AG09309 (cell line): ENCODE data around the gene VGF.

ENCODE experiments used
- DNase-seq: peaks from one replicate; pipeline ENCODE4 v3.0.0-alpha.2; 2010; ENCODE audit warnings: low read depth
- H3K4me3 ChIP-seq: 2 replicates; pipeline ENCODE4 v1.5.1; 2011; ENCODE audit warnings: mild to moderate bottlenecking, low read depth, low read length, moderate library complexity; ENCODE audit not compliant: control insufficient read depth
- TF ChIP-seq, protein P1 (sequence below): IDR thresholded peaks from 2 replicates; pipeline ENCODE4 v1.5.1; 2011; ENCODE audit warnings: mild to moderate bottlenecking, low read depth, low read length, inconsistent platforms; ENCODE audit not compliant: insufficient read depth, control insufficient read depth; ENCODE audit errors: missing control alignments

Gene VGF

DNA sequence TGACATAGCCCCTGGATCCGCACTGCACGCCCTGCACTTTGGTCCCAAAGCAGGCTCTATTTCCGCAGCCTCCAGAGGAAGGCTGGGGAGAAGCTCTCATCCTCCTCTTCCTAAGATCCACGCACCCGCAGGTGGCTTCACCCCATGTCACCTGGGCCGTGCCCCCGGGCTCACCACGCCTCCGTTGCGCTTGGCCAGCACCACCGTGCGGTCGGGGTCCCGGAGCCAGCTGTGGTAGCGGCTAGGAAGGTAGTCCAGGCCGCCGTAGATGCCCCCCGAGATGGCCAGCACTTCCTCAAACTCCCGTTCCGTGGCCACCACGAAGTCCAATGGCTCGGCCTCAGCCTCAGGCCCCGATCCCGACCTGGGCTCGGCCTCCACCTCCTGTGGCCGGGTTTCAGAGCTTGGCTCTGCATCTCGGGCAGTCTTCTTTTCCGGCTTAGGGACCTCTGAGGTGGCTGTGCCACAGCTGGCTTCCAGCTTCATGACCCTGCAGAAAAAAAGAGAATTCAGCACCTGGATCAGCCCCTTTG, 9.0 kb upstream of the VGF start:
- H3K4me3 ChIP-seq = no peak overlapping the region
- DNase-seq = no peak
- TF ChIP-seq, protein P1, sequence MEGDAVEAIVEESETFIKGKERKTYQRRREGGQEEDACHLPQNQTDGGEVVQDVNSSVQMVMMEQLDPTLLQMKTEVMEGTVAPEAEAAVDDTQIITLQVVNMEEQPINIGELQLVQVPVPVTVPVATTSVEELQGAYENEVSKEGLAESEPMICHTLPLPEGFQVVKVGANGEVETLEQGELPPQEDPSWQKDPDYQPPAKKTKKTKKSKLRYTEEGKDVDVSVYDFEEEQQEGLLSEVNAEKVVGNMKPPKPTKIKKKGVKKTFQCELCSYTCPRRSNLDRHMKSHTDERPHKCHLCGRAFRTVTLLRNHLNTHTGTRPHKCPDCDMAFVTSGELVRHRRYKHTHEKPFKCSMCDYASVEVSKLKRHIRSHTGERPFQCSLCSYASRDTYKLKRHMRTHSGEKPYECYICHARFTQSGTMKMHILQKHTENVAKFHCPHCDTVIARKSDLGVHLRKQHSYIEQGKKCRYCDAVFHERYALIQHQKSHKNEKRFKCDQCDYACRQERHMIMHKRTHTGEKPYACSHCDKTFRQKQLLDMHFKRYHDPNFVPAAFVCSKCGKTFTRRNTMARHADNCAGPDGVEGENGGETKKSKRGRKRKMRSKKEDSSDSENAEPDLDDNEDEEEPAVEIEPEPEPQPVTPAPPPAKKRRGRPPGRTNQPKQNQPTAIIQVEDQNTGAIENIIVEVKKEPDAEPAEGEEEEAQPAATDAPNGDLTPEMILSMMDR = no peak

DNA sequence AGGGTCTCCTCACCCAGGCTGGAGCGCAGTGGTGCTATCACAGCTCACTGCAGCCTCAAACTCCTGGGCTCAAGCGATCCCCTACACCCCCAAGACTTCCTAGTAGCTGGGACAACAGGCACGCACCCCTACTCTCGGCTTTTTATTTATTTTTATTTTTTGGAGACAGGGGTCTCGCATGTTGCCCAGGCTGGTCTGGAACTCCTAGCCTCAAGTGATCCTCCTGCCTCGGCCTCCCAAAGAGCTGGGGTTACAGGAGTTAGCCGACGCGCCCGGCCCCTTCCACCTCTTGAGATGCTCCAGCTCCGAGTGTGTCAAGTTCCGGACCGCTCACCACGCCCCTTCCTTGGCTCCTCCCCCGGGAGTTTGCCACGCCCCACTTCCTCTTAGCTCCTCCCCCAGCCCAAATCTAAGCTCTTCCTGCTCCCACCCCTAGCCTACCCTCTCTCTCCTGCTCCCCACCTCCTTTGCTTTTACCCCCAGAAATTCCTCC, 8.4 kb upstream of the VGF start:
- no peak overlapping the region for H3K4me3 ChIP-seq
- no peak for DNase-seq
- TF ChIP-seq, protein P1 = no peak

DNA sequence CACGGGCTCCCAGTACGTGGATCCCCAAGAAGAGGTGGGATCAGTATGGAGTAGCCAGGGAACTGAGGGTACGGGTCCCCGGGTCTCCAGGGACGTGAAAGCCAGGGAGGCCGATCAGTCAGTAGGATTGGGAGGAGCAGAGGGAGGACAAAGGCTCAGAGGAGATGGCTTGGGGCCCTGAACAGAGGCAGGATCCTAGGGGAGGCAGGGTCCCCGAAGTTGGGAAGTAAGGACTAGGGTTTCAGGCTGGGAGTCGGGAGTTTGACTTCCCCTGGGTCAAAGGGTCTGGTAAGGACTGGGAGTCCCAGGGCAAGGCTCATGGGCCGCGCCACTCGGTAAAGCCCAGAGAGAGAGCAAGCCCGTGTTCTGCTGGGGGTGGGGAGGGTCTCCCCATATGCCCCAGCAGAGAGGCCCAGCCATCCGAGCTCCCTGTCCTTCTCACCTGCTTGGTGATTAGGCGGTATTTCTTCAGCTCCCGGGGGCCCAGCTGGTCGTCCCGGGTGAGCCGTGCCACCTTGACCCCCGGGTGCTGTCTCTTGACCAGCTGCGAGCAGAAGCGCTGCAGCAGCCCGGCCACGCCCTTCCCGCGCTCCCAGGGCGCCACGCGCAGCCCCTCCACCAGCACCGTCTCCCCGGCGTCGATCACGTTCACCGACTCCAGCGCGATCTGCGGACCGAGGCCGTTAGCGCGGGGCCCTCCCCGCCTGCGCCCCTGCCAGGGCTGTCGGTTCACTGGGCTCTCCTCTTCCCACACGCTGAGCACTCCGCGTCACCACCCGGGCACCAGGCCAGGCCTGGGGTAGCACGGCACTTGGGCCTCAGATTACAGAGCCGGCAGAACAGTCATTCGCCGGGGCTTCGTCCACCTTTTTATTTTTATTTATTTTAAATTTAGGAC, 7.7 kb upstream of the VGF start:
- H3K4me3 ChIP-seq = peak overlapping the region; percentile 15
- TF ChIP-seq, protein P1 = no peak
- DNase-seq = no peak

DNA sequence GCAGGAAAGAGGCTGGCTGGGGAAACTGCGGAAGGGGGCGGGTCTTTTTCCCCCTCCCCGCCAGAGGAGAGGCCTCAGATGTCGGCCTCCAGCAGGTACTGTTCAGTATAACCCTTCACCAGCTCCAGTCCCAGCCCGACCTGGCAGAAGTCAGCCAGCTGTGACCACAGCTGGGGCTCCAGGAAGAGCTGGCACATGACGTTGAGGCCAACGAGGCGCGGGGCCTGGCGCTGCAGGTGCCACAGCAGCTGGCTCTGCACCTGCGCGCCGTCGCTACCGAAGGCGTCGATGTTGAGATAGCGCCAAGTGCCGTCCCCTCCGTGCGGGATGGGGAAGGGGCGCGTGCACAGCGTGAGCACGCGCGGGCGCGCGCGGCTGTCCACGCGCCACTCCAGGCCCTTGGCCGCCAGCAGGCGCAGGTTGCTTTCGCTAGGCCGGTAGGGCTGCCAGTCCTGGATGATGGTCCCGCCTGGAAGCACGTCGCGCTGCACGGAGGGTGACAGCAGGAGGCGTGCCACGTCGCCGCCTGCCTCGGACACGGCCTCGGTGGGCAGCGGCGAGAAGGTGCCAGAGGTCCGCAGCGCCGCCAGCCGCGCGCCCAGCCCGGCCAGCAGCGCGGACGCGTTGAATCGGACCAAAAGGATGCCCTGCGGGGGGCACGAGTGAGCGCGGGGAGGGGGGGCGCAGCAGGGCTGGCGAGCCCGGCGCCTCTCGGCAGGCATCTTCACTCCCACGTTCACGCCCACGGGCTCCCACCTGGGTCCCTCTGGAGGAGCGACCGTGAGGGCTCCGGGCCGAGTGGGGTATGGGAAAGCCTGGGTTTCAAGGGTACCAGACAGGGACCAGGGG, 6.9 kb upstream of the VGF start:
- no peak overlapping the region for H3K4me3 ChIP-seq
- DNase-seq = no peak
- TF ChIP-seq, protein P1 = no peak

DNA sequence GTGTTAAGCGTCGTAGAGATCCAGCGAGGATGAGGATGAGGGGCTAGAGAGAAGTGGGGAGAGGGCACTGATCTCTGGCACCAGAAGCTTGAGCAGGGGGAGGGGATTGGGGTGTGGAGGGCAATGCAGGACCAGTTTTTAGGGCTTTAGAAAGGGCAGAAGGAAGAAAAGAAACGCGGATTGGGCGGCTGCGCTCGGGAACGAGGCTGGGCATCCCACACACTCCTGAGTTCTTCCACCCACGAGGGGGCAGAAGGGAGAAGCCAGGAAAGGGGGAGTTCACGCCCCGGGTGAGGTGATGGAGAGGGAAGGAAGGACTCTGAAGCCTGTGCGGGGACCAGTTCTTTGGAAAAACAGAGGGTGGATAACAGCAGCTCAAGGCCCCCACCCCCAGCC, 6.1 kb upstream of the VGF start:
- H3K4me3 ChIP-seq = no peak overlapping the region
- DNase-seq = no peak

More for the DNA sequence above, 6.1 kb upstream of the VGF start:
- TF ChIP-seq, protein P1 = peak; percentile 35
